ENCODE data around the gene UCN2.

UCN2 gene, protein sequence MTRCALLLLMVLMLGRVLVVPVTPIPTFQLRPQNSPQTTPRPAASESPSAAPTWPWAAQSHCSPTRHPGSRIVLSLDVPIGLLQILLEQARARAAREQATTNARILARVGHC
- 0 reads per million in 2 experiments for total RNA-seq

DNA sequence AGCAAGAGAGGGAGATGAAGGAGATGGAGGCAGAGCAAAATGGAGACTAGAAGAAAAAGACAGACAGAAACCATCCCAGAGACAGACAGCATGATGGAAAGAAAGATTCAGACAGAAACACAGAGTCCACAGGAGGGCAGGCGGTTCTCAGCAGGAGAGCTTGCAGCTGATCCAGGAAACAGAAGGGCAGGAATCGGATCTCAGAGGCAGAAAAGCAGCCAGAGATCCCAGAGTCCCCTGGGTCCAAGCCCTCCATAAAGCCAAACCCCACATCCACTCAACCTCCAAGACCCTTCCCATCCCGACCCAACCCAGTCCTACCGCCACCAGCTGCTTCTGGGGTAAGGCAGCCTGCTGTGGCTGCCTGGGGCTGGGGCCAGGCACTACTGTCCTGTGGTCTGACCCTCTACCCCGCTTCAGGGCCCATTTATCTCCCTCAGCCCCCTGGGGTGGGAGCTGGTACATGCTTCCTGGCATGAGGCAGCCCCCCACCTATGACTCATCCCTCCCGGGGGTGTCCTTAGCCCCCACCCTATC is at the start of gene UCN2:
UCN2 (minus strand) TSS at position 400 of the 537 bp plus-strand sequence. CDS start 657 bp downstream, outside the sequence.
- no peak for DNase-seq (ENCODE audit: low read depth)

DNA sequence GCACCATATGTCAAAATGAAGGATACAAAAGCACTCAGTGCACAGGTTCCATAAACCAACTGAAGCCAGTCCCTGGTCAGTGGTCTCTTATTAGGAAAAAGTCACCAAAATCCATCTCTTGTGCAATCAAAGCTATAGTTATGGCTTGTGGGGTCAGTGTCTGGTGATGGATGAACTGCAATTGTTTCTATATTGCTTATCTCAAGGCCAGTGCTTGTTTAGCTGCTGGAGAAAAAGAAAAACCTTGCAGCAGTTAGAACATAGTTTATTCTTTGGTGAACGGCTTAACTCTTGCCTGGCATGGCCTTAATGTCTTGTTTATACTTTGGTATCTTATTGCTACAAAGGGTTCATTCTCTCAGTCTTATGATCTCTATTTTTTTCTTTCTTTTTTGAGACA is 48.7 kb upstream of the UCN2 start:
- no peak for DNase-seq (ENCODE audit: low read depth)

DNA sequence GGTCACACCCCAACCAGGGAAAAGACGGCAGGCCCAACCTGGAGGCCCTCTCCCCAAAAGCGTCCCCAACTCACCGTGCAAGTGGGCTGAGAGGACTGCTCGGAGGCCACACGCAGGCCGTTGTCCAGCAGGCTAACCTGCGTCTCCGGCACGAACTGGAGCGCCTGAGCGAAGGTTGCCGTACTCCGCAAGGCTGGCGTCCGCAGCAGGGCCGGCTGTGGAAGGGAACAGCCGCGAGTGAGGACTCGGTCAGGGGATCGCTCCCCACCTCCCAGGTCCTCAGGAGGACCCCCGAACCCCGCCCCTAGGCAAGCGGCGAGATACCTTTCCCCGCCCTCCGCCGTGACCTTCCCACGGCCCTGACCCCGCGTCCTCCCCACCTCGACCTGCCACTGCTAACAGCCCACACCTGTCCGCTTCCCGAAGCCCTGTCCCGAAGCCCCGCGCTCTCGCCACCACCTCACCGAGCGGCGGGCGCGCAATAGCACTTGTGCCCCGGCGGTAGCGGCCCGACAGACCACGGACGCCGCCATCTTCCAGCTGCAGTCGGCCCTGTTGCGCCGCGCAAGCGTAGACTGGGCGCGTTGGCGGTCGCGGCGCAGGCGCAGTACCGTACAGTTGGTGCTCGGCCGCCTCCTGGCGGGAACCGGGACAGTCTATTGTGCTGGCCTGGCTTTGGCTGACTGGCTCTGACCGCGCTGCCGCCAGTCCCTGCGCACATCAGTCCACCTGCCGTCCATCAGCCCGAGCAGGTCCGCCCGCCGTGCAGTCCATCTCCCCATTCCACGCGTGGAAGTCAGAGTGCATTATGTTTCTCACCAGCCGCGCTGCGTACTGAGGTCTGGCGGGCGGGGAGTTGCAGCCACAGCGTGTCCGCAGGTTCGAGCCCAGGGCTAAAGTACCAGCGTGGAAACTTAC is 45.8 kb upstream of the UCN2 start, which contains the start of gene UQCRC1:
UQCRC1 (minus strand) TSS at position 559 of the 918 bp plus-strand sequence; CDS start at position 533, 26 bp downstream.
- DNase-seq (ENCODE audit: low read depth), result peak; percentile 85

DNA sequence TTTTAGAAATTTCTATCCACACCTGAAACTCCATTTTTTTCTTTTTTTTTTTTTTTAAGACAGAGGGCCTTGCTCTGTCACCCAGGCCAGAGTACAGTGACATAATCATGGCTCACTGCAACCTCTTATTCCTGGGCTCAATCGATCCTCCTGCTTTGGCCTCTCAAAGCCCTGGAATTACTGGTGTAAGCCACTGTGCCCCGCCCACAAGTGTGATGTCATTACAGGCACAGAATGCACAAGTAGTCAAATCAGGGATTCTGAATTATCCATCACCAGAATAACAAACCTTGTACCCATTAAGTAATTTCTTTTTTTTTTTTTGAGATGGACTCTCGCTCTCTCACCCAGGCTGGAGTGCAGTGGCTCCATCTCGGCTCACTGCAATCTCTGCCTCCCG is 43.9 kb upstream of the UCN2 start:
- DNase-seq (ENCODE audit: low read depth), result no peak

DNA sequence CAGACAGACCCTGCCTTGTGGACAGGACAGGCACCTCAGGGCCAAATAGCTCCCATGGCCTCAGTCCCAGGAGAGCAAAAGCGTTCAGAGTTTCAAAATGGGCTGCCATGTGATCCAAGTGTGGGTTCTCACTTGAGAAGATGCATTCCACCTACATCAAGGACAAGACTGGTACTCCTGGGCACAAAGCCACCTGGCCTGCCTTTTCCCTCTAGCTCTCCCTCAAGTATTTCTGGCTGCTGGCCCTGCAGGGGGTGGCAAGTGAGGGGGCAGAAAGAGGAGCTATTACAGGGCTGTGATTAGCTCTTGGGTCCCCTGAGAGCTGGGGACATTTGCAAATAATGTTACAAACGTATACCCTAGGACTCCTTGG is 38.0 kb upstream of the UCN2 start:
- no peak for DNase-seq (ENCODE audit: low read depth)

DNA sequence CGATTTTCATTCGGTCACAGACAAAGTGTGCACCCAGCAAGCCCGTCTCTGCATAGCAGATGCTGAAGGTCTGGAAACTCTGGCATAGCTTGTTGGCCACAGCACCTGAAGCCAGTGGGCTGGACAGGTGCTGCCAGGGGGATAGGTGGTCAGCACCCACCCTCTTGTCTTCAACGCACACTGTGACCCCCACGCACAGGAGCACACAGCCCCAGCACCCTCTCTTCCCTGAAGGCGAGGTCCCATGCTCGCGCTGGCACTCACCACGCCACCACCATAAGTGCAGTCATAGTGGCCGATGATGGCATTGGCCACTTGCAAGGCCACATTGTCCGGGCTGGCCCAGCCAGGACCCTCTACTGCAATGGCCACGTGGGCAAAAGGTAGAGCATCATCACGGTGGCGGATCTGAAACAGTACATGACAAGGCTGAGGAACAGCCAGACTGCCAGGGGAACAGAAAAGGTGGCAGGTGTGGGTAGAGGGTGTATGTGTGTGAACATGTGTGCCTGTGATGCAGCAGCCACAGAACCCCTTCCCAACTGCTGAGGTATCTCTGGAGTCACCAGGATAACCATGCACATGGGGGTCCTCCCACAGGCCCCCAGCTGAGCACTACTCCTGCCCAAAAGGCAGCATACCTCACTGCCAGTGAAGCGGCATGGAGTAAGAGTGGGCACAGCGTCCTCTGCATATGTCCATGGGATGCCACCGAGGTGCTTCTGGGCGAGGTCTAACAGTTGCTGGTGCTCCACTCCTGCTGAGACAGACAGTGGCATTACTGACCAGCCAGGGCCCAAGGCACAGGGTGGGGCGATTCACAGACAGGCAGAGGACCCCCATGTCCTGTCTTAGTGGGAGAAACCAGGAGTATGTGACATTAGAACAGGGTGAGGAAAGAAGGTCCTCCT is 37.4 kb upstream of the UCN2 start:
- DNase-seq (ENCODE audit: low read depth), result no peak

DNA sequence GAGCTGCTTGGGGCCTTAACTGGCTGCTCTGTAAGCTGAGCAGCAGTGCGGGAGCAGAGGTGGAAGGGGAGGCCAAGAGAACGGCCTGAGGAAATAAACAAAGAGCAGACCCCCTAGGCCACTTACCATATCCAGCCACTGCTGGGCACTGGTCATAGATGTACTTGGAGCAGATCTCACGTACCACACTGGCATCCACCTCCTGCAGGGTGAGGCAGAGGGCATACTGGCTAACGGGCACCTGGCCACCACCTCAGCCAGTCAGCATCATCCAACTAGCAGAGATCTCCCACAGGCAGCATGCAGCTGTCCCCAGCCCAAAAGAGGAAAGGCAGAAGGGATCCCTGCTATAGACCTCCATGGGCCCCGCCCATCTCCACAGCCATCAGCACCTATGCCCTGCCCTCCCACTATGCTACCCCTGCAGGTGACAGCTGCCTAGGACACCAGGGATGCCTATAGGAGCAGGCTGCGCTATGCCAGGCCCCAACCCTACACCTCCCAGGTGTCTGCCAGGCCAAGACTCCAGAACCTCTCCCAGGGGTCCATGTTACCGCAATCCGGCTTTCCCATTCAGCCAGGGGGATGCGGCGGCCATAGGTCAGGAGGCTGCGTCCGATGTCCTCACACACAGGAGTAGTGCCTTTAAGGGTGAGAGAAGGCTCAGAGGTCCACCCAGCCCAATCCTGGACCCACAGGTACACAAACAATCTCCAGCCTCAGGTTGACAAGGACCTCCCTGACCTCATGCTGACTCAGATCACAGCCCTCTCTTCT is 36.1 kb upstream of the UCN2 start:
- DNase-seq (ENCODE audit: low read depth), result no peak

DNA sequence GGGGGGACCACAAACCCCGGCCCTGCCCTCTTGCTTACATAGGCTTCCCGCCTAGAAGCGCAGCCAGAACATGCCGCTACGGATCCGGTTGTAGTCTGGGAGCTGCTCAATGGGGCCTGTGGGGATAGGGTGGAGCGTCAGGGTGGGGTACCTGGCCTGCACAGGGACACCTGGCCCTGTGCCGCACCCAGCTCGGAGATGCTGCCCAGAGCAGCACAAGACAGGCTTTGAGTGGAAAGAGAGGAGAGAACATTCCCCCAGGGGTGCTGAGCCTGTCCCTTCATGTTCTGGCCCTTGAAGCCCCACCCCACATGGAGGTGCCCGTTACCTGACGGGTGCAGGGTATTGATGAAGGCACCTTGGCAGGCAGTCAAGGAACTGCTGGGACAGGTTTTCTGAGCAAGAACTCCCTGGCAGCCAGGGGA is 35.5 kb upstream of the UCN2 start:
- no peak for DNase-seq (ENCODE audit: low read depth)

DNA sequence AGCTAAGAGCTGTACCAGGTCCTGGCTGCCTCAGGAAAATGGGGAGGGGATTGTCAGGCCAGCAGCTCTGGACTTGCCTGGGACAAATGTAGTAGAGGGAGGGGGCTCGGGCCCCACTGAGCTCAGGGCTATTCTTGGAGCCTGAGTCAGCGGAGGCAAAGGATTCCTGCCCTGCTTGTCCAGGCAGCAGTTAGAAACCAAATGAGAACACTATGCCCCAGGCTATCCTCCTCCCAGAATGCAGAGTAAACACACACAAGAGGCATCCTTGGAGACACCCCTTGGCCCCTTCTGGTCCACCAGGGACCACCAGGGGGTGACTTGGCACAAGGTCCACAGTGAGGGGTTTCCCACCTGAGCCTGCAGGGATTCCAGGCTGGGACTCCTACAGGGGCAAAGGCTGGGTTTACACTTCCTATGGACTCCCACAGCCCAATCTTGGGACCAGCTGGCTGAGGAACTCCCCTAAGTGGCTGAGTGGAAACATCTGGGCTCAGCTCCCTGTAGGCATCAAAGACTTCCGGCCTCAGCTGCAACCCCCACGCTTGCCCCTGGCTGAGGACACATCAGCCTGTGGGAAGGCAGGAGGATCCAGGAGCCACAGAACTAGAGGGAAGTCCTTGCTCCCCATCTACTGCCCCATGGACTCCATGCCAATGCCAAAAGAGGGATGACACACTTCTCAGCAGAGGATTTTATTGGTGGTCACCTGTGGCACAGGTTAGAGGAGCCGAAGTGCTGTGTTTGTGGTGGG is 34.9 kb upstream of the UCN2 start:
- no peak for DNase-seq (ENCODE audit: low read depth)

DNA sequence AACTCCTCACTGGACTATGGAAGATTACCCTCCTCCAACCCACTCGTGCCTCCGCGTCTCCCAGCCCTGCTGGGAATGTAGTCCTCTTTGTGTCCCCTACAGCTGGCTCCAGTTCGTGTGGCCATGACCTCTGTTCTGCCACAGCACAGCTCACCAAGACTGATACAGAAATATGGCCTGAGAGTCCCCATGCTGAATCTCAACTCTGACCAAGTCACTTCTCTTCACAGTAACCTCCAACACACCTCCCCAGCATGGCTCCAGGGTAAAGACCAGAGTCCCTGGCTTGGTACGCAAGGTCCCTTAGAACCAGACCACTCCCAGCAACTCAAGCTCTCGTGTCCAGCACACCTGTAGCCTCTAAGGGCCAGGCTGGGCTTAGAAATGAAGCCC is 33.8 kb upstream of the UCN2 start:
- no peak for DNase-seq (ENCODE audit: low read depth)

DNA sequence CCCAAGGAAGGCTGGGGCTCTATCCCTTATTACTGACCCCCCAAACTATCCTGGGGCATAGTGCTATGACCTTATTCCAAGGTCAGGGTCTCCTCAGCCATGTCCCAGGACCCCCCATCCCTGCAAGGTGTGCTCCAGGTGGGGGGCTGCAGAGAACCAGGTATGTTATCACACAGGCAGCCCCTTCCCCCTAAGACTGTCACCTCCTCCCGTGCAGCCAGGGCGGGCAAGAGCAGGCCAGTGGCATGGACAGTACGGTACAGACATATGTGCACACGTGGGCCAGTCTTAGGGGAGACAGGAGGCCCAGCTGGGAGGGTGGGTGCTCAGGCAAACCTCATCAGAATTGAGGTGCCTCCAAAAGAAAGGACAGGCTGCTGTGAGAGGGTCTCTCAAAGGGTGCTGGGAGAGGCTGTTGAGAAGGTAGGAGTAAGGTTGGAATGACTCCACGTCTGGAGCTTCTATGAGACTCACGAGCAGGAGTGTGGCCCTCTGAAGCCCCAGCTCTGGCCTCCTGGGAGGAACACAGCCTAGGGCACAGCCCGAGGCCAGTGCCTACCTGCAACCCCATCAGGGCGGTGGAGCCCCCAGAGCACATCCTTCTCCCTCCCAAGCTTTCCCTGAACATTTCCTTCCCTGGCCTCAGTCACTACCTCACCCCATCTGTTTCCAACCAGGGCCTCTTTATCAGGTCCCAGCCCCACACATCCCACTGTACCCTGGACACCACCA is 33.3 kb upstream of the UCN2 start:
- no peak for DNase-seq (ENCODE audit: low read depth)

DNA sequence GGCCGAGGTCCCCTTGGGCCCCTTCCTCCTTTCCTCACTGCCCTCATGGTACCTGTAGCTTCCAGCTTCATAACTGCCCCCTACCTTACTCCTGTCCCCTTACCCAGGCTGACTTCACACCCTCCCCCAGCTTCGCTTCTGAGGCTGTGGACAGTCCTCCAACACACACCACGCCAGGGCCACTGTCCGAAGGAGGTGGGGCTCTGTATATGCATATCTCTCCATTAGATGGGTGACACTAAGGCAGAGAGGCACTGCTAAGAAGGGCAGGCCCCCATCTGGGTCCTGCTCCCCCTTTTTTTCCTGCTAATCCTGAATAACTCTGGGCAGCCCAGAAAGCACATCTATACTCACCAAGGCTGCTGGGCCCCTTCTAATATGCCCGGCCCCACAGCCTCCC is 32.6 kb upstream of the UCN2 start:
- no peak for DNase-seq (ENCODE audit: low read depth)

DNA sequence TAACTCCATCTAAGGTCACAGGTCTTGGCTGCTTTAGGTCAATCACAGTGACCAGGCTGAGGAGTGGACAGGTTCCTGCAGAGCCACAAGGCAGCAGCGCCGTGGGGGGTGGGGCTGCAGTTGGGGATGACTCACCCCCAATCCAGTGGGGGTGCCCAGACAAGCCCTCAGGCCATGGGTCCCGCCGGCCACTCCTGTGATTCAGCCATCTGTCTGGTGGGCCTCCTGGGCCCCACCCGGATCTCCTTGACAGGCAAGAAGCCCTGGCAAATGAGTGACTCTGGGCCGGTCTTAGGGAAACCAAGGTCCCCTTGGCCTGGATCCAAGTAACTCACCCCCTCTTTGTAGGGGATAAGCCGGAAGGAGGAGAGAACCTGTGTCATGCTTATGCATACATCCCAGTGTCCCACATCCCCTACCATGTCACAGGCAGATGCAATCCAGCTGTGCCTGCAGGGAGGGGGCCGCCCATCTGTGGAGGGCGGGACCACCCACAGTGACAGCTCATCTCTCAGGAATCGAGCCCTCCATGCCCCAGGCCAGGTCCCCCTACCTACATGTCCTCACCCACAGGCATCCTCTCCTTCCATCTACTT is 32.0 kb upstream of the UCN2 start:
- no peak for DNase-seq (ENCODE audit: low read depth)

DNA sequence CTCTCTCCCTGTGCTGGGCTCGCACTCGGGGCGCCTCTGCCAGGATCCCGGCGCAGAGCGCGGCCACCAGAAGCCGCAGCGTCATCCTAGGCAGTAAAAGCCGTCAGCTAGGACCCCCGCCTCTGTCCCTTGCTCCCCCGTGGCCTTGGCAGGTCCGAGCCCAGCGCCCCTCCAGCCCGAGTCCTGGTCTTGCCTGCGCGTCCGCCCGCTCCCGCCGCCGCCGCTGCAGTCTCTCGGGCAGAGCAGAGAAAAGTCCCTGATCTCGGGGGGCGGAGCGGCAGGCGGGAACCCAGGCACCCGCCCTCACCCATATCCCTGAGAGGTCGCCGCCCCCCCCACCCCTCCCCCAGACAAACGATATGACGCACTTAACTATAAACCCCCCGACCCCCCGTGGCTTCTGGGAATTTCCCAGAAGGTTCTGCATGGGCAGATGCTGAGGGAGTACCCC is 31.5 kb upstream of the UCN2 start, which contains the start of gene COL7A1:
COL7A1 (minus strand) TSS at position 255 of the 451 bp plus-strand sequence; CDS start at position 85, 170 bp downstream.
- DNase-seq (ENCODE audit: low read depth), result no peak

DNA sequence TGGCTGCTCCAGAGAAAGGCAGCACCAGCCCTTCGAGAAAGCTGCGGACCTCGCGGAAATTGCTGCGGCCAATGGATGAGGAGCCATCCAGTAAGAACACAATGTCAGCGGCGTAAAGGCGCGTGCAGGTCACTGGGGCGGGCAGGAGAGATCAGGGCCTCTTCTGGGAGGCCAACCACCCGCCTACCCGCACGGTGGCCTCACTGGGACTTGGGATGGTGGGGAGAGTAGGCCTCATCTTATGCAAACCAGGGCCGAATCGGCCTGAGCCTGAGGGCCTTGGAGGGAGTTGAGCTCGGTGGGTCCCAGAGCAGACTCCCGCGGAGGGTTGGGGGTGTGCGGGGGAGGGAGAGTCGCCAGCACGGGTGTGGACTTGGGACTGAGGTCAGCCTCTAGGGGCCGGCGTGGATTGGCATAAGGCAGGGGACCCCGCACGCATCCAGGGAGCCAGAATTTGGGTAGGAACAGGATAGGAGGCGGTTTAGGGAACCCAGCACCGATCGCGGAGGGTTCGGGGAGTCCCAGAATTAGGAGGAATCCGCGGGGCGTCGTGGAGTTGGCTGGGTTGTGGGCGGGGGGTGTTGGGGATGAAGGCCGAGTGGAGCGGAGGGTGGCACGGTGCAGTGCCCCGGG is 31.0 kb upstream of the UCN2 start:
- DNase-seq (ENCODE audit: low read depth), result no peak

DNA sequence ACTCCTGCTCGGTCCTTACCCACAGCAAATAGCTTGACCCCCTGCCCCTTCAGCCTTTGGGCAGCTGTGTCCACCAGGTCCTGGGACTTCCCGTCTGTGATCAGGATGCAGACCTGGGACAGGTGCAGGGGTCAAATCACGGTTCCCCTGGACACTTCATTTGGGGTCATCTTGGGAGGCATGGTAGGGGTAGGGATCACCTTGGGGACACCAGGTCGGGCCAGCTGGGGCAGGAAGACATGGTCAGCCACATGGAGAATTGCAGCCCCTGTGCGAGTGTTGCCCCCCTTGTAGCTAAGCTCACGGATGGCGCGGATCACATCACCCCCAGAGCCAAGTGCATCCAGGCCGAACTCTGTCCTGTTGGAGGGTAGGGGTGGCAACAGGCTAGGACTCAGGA is 29.8 kb upstream of the UCN2 start:
- DNase-seq (ENCODE audit: low read depth), result no peak

DNA sequence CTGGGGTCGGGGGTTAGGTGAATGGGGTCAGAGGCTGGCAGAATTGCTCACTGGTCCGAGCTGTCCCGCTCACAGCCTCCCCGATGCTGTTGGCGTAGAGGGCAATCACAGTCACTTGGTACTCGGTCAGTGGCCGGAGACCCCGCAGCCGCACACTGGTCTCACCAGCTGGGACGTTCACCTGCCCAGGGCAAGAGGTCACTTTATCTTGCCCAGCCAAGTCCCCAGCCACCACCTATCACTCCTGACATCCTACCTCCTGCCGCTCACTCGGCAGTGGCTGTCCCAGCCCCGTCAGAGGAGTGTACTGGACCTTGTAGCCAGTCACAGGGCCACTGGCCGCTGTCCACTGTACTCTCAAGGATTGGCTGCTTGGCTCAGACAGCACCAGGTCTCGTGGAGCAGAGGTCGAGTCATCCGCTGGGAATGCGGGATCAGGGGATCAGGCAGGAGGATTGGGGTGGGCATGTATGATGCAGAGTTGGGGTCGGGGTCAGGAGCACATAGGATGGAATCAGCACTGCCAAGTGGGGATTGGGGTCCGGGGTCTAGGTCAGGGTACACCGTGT is 29.0 kb upstream of the UCN2 start:
- DNase-seq (ENCODE audit: low read depth), result no peak

DNA sequence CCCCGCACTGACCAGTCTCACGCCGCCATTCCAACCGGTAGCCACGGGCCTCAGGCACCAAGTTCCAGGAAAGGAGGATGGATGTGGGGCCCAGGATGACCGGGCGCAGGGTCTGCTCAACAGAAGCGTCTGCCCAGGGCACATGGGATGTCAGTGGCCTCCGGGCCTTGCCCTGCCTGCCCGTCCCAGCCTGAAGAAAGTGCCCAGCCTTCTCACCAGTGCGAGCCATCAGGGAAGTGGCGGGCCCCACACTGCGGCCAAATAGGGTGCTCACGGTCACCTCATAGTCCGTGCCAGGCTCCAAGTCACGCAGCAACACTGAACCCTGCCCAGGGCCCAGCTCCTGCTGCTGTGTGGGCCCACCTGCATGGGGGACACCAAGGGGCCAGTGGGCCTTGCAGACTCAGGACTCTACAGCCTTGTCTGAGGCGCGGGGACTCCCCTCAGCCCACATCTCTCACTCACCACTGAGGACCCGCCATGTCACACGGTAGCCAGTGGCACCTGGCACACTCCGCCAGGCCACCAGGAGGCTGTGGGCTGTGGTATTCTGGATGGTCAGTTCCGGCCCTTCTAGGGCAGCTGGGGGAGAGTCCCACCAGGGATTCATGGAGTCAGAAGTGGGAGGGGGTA is 28.4 kb upstream of the UCN2 start:
- DNase-seq (ENCODE audit: low read depth), result no peak
